K562 (cell line): ENCODE measurements around the gene DGCR8. TPM values are rescaled to one million over a fixed set of nuclear protein-coding genes. Genes with fewer than 3 reads are reported as not detected.

Experiments used
- ADNP ChIP-seq: fragments of 200-800 bp; sonication (Bioruptor generic); IDR thresholded peaks from 2 replicates; pipeline ENCODE4 v1.6.1; 2016; ENCODE audit warnings: missing genetic modification characterization, missing compliant biosample characterization
- BCOR ChIP-seq: fragments of 450-650 bp; IDR thresholded peaks from 2 replicates; pipeline ENCODE4 v1.6.1; 2016
- MCM3 ChIP-seq: fragments of 450-650 bp; IDR thresholded peaks from 2 replicates; pipeline ENCODE4 v1.6.1; 2016
- SMARCA5 ChIP-seq: fragments of 450-650 bp; IDR thresholded peaks from 2 replicates; pipeline ENCODE4 v1.6.1; 2016
- SMARCB1 ChIP-seq: IDR thresholded peaks from 2 replicates; pipeline ENCODE4 v1.6.1; 2011; ENCODE audit warnings: improper control_type of control experiment, low read depth; ENCODE audit not compliant: insufficient read length
- SREBF1 ChIP-seq: fragments of 150-350 bp; IDR thresholded peaks from 2 replicates; pipeline ENCODE4 v1.6.1; 2014; ENCODE audit warnings: antibody characterized with exemption, low read depth, low read length, borderline replicate concordance
- ZBTB40 ChIP-seq, 2 experiments: fragments of 450-650 bp in 1 of 2; sonication (generic) in 1 of 2; formaldehyde crosslinking in 1 of 2; IDR thresholded peaks; 2 replicates each; pipeline versions ENCODE4 v1.7.1 to v1.9.0; 2016 to 2022; ENCODE audit warnings: inconsistent platforms in 1 of 2, mild to moderate bottlenecking in 1 of 2, missing genetic modification reagents in 1 of 2
- ZBTB43 ChIP-seq: sonication (generic); formaldehyde crosslinking; IDR thresholded peaks from 2 replicates; pipeline ENCODE4 v1.8.0; 2023; ENCODE audit warnings: mild to moderate bottlenecking, missing genetic modification reagents
- ZNF778 ChIP-seq: fragments of 450-650 bp; formaldehyde crosslinking; IDR thresholded peaks from 2 replicates; pipeline ENCODE4 v1.4.0; 2020; ENCODE audit warnings: mild to moderate bottlenecking, moderate library complexity
- polyA plus RNA-seq, 8 experiments: library from polyadenylated mRNA; depleted of rRNA in 4 of 8; stranded (reverse) in 5 of 8; unstranded in 3 of 8; fragments of >200 nt; fragmentation: Nextera tagmentation in 2 of 8; fragmentation: Illumina TruSeq in 1 of 8; extraction: Ambion mirVana in 2 of 8; extraction: Trizol in 1 of 8; gene quantifications; 2 replicates each; pipeline versions ENCODE4 v1.2.1 to v1.2.3, GENCODE V29; 2011 to 2014; ENCODE audit warnings: inconsistent platforms in 1 of 8, missing spikeins in 1 of 8
- total RNA-seq, 7 experiments: library from RNA; depleted of rRNA in 6 of 7; stranded (reverse); fragments of >200 nt in 6 of 7; fragmentation: Illumina TruSeq in 2 of 7; extraction: Trizol in 2 of 7; gene quantifications; 2 replicates each; pipeline versions ENCODE4 v1.2.1 to v1.2.3, GENCODE V29; 2011 to 2021; ENCODE audit warnings: low replicate concordance in 1 of 7
- TF ChIP-seq, protein P1 (sequence below): sonication (generic); formaldehyde crosslinking; IDR thresholded peaks from 2 replicates; pipeline ENCODE4 v1.8.0; 2022; ENCODE audit warnings: missing genetic modification reagents, mild to moderate bottlenecking, moderate library complexity, borderline replicate concordance

DGCR8 gene
- total and polyA plus RNA-seq, 9 of the 15 experiments (the other 6 are each of a cell fraction or from before 2014, with no cell fraction given) = 5.9 to 144 (median 80.1) TPM

- TF ChIP-seq ZBTB40 (IDR thresholded peaks at IDR 0.05) (no peak), ZBTB40 (CRISPR knock-in tag; IDR thresholded peaks at IDR 0.05) (0 out of 2 replicates have a peak, but pooled peaks have one; percentile 32), ZNF778 (no peak), SREBF1 (no peak), ADNP (tag) (no peak), BCOR (no peak), SMARCB1 (no peak), MCM3 (no peak), SMARCA5 (no peak), ZBTB43 (0 out of 2 replicates have a peak, but pooled peaks have one; percentile 31)
- TF ChIP-seq, protein P1, sequence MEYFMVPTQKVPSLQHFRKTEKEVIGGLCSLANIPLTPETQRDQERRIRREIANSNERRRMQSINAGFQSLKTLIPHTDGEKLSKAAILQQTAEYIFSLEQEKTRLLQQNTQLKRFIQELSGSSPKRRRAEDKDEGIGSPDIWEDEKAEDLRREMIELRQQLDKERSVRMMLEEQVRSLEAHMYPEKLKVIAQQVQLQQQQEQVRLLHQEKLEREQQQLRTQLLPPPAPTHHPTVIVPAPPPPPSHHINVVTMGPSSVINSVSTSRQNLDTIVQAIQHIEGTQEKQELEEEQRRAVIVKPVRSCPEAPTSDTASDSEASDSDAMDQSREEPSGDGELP (CRISPR knock-in tag) = peak; percentile 37; the same call in 1 of the 2 replicates
Measured at GRCh38 chr22:20158391-20159036, 78.5 kb downstream of the DGCR8 start (continued).
